HEK293 (cell line): ENCODE data around the gene ACKR1.

Experiments used
- CTCF ChIP-seq: fragments of 450-650 bp; formaldehyde crosslinking; IDR thresholded peaks from 2 replicates; pipeline ENCODE4 v1.5.1; 2016; ENCODE audit warnings: missing biosample characterization, missing genetic modification characterization
- ZNF274 ChIP-seq, 2 experiments: fragments of 200-500 bp in 1 of 2; fragments of 450-650 bp in 1 of 2; sonication (Bioruptor generic) in 1 of 2; formaldehyde crosslinking in 1 of 2; IDR thresholded peaks; 2 replicates each; pipeline versions ENCODE4 v1.5.1 to v1.6.1; 2014 to 2016; ENCODE audit warnings: borderline replicate concordance in 1 of 2, inconsistent platforms in 1 of 2, low read length in 1 of 2, missing biosample characterization in 1 of 2, missing genetic modification characterization in 1 of 2

GRCh38 chr1:159197561-159198557, 6.8 kb upstream of the ACKR1 start:
- TF ChIP-seq CTCF (tag by site-specific recombination) (peak; percentile 43; the same call in 1 of the 2 replicates), ZNF274 (IDR thresholded peaks at IDR 0.05; ENCODE audit: low read length) (no peak), ZNF274 (tag by site-specific recombination; IDR thresholded peaks at IDR 0.05; ENCODE audit: borderline replicate concordance) (no peak)
